ENCODE results near the gene TMA7B.
A peak's percentile ranks its signal among the peaks of the same experiment; 100 is the strongest.
"Not testable (repeated sequence)": the region's sequence is repeated elsewhere in the genome, so short reads cannot be mapped to it uniquely, and the experiment has no call there.

The TMA7B gene

GRCh38 chr22:39985383-39986035 is 25.3 kb downstream of the TMA7B start:
- DNase-seq = peak; percentile 37

- no peak for DNase-seq
These were observed 28.4 kb downstream of the TMA7B start for GRCh38 chr22:39988386-39989114.

- DNase-seq = no peak
These were observed 29.4 kb downstream of the TMA7B start for GRCh38 chr22:39989633-39990032.

- no peak for DNase-seq
These were observed 30.5 kb downstream of the TMA7B start for GRCh38 chr22:39990686-39991085.

GRCh38 chr22:39991159-39991860 is 31.1 kb downstream of the TMA7B start:
- no peak for DNase-seq

- no peak for DNase-seq
These were observed 32.1 kb downstream of the TMA7B start for GRCh38 chr22:39992088-39992826.

- not testable (repeated sequence) for DNase-seq
These were observed 32.7 kb downstream of the TMA7B start for GRCh38 chr22:39992894-39993293.

GRCh38 chr22:39994041-39994565 is 33.9 kb downstream of the TMA7B start:
- DNase-seq = peak; percentile 63

- DNase-seq = peak; percentile 32
These were observed 34.6 kb downstream of the TMA7B start, which contains the start of gene FAM83F for GRCh38 chr22:39994566-39995392. FAM83F (plus strand) TSS chr22:39994954; CDS start chr22:39995043, 89 bp downstream.

GRCh38 chr22:39995393-39996252 is 35.4 kb downstream of the TMA7B start:
- DNase-seq = no peak

- DNase-seq = no peak
These were observed 36.5 kb downstream of the TMA7B start for GRCh38 chr22:39996732-39997131.

- no peak for DNase-seq
These were observed 37.2 kb downstream of the TMA7B start for GRCh38 chr22:39997421-39997820.

- DNase-seq = no peak
These were observed 37.9 kb downstream of the TMA7B start for GRCh38 chr22:39997939-39998726.

GRCh38 chr22:39999144-39999757 is 39.1 kb downstream of the TMA7B start:
- DNase-seq = no peak

GRCh38 chr22:40000171-40000570 is 40.0 kb downstream of the TMA7B start:
- DNase-seq = no peak

- DNase-seq = no peak
These were observed 40.9 kb downstream of the TMA7B start for GRCh38 chr22:40001106-40001505.

GRCh38 chr22:40001800-40002577 is 41.8 kb downstream of the TMA7B start:
- no peak for DNase-seq

GRCh38 chr22:40002935-40003715 is 42.9 kb downstream of the TMA7B start:
- no peak for DNase-seq

Data from activated CD8-positive, alpha-beta memory T cell treated with anti-CD3 and anti-CD28 coated beads, Interleukin-2, amount 50 U/mL, for 4 hours (primary cell).